Neural progenitor cell (in vitro differentiated cells): Measurements from ENCODE around the gene RSPH1.

Experiments
- CTCF ChIP-seq: fragments of 200-600 bp; sonication (generic); IDR thresholded peaks from 2 replicates; pipeline ENCODE4 v1.5.1; 2017; ENCODE audit warnings: antibody characterized with exemption, mild to moderate bottlenecking
- EZH2 ChIP-seq: fragments of 200-600 bp; sonication (generic); IDR thresholded peaks from 2 replicates; pipeline ENCODE4 v1.6.1; 2017; ENCODE audit warnings: antibody characterized with exemption, mild to moderate bottlenecking, moderate library complexity

- TF ChIP-seq CTCF (no peak), EZH2 (no peak)
These were observed 62.0 kb downstream of the RSPH1 start for GRCh38 chr21:42433946-42434551.
